ENCODE data around the gene MORF4L1.
"Not testable (repeated sequence)": the region's sequence is repeated elsewhere in the genome, so short reads cannot be mapped to it uniquely, and the experiment has no call there.

The MORF4L1 gene

GRCh38 chr15:78859971-78860719, 12.5 kb upstream of the MORF4L1 start:
- DNase-seq (ENCODE audit: low spot score) = peak; percentile 75

- DNase-seq (ENCODE audit: low spot score) = not testable (repeated sequence)
Measured at GRCh38 chr15:78865585-78865984, 7.1 kb upstream of the MORF4L1 start.

GRCh38 chr15:78866031-78866430, 6.7 kb upstream of the MORF4L1 start:
- not testable (repeated sequence) for DNase-seq (ENCODE audit: low spot score)

GRCh38 chr15:78866803-78867202, 5.9 kb upstream of the MORF4L1 start:
- no peak for DNase-seq (ENCODE audit: low spot score)

- no peak for DNase-seq (ENCODE audit: low spot score)
Measured at GRCh38 chr15:78868366-78868765, 4.3 kb upstream of the MORF4L1 start.

- not testable (repeated sequence) for DNase-seq (ENCODE audit: low spot score)
Measured at GRCh38 chr15:78871483-78872127, 1.1 kb upstream of the MORF4L1 start.

- peak; percentile 83 for DNase-seq (ENCODE audit: low spot score)
Measured at GRCh38 chr15:78872972-78873792, 492 bp downstream of the MORF4L1 start.

GRCh38 chr15:78873793-78874765, 1.4 kb downstream of the MORF4L1 start:
- DNase-seq (ENCODE audit: low spot score) = no peak

- no peak for DNase-seq (ENCODE audit: low spot score)
Measured at GRCh38 chr15:78875107-78875914, 2.6 kb downstream of the MORF4L1 start.

- not testable (repeated sequence) for DNase-seq (ENCODE audit: low spot score)
Measured at GRCh38 chr15:78876954-78877353, 4.3 kb downstream of the MORF4L1 start.

GRCh38 chr15:78878356-78878755, 5.7 kb downstream of the MORF4L1 start:
- no peak for DNase-seq (ENCODE audit: low spot score)

GRCh38 chr15:78879517-78880241, 7.0 kb downstream of the MORF4L1 start:
- DNase-seq (ENCODE audit: low spot score) = no peak

GRCh38 chr15:78880242-78880533, 7.5 kb downstream of the MORF4L1 start:
- DNase-seq (ENCODE audit: low spot score) = no peak

- no peak for DNase-seq (ENCODE audit: low spot score)
Measured at GRCh38 chr15:78880813-78881212, 8.1 kb downstream of the MORF4L1 start.

GRCh38 chr15:78881681-78882080, 9.0 kb downstream of the MORF4L1 start:
- no peak for DNase-seq (ENCODE audit: low spot score)

- DNase-seq (ENCODE audit: low spot score) = no peak
Measured at GRCh38 chr15:78889000-78889399, 16.3 kb downstream of the MORF4L1 start.

- DNase-seq (ENCODE audit: low spot score) = no peak
Measured at GRCh38 chr15:78893538-78893937, 20.8 kb downstream of the MORF4L1 start.

- no peak for DNase-seq (ENCODE audit: low spot score)
Measured at GRCh38 chr15:78895471-78895870, 22.8 kb downstream of the MORF4L1 start.

GRCh38 chr15:78898540-78898939, 25.9 kb downstream of the MORF4L1 start:
- no peak for DNase-seq (ENCODE audit: low spot score)

Measured in Ammon's horn (tissue), 1 donor.